Thoracic aorta (tissue), 2 donors: ENCODE measurements around the gene PIEZO2. TPM values are rescaled to one million over a fixed set of nuclear protein-coding genes. Genes with fewer than 3 reads are reported as not detected.

Experiments used
- ATAC-seq: fragments of 150-250 bp; one replicate; pipeline ENCODE4 v1.8.0; 2017; ENCODE audit warnings: low read depth; ENCODE audit not compliant: insufficient number of reproducible peaks, low FRiP score
- DNase-seq: peaks from one replicate; pipeline ENCODE4 v3.0.0-alpha.2; 2020; ENCODE audit warnings: low spot score
- H3K27ac ChIP-seq, 2 donors: fragments of 200-600 bp; sonication (generic); 1 replicate in 1 of 2; 2 replicates in 1 of 2; pipeline ENCODE4 v1.5.1; 2016; ENCODE audit warnings: mild to moderate bottlenecking in 2 of 2, moderate library complexity in 2 of 2
- H3K27me3 ChIP-seq: fragments of 200-600 bp; sonication (generic); replicated peaks from 2 replicates; pipeline ENCODE4 v1.6.0; 2016; ENCODE audit warnings: mild to moderate bottlenecking; ENCODE audit not compliant: insufficient read depth
- H3K36me3 ChIP-seq: fragments of 200-600 bp; sonication (generic); one replicate; pipeline ENCODE4 v1.5.1; 2016
- H3K4me1 ChIP-seq, 2 donors: fragments of 200-600 bp; sonication (generic); 1 replicate in 1 of 2; 2 replicates in 1 of 2; pipeline versions ENCODE4 v1.5.1 to v1.6.0; 2016; ENCODE audit warnings: low read depth in 2 of 2, mild to moderate bottlenecking in 1 of 2; ENCODE audit not compliant: control insufficient read depth in 1 of 2
- H3K4me3 ChIP-seq: fragments of 200-600 bp; sonication (generic); 2 replicates; pipeline ENCODE4 v1.5.1; 2016; ENCODE audit warnings: mild to moderate bottlenecking
- H3K9me3 ChIP-seq: fragments of 200-600 bp; sonication (generic); 2 replicates; pipeline ENCODE4 v1.5.1; 2016
- total RNA-seq, 2 donors: library from RNA; depleted of rRNA; stranded (reverse); fragments of >200 nt; gene quantifications; one replicate each; pipeline versions ENCODE4 v1.1.0 to v1.2.3, GENCODE V29; 2016
- TF ChIP-seq, protein P1 (sequence below): fragments of 200-600 bp; sonication (generic); IDR thresholded peaks from one replicate; pipeline ENCODE4 v1.5.1; 2019; ENCODE audit warnings: antibody characterized with exemption

Gene PIEZO2
- total RNA-seq, 2 donors from 2014 or later = 8.3 to 10.3 TPM

DNA sequence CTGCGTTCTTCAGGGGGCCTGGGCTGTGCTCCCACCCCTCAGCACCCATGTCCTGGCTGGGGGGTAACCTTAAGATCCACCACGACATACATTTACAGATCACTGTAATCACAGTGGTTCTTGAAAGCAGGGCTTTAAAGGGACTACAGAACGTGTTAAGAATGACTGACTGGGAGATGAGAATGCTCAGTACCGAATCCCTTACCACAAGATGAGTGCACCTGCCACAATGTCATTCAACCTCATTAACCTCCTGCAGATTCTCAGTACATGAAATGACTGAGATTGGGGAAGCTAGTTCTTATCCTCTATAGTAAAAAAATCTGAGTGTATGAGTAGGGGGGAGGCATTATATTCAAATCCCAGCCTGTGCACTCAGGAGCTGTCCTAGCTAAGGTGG is 10.5 kb upstream of the PIEZO2 start:
- Histone ChIP-seq H3K27me3 (no peaks in the 10 kb centered on the region), H3K4me3 (no peak overlapping the region), H3K4me1 (peaks cover 0 to 13% of the 10 kb centered on the region in 2 donors), H3K36me3 (no peaks in the 10 kb centered on the region), H3K9me3 (no peaks in the 10 kb centered on the region), H3K27ac (no peak overlapping the region)
- TF ChIP-seq, protein P1, sequence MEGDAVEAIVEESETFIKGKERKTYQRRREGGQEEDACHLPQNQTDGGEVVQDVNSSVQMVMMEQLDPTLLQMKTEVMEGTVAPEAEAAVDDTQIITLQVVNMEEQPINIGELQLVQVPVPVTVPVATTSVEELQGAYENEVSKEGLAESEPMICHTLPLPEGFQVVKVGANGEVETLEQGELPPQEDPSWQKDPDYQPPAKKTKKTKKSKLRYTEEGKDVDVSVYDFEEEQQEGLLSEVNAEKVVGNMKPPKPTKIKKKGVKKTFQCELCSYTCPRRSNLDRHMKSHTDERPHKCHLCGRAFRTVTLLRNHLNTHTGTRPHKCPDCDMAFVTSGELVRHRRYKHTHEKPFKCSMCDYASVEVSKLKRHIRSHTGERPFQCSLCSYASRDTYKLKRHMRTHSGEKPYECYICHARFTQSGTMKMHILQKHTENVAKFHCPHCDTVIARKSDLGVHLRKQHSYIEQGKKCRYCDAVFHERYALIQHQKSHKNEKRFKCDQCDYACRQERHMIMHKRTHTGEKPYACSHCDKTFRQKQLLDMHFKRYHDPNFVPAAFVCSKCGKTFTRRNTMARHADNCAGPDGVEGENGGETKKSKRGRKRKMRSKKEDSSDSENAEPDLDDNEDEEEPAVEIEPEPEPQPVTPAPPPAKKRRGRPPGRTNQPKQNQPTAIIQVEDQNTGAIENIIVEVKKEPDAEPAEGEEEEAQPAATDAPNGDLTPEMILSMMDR = no peak
- ATAC-seq (no peak), DNase-seq (no peak)

DNA sequence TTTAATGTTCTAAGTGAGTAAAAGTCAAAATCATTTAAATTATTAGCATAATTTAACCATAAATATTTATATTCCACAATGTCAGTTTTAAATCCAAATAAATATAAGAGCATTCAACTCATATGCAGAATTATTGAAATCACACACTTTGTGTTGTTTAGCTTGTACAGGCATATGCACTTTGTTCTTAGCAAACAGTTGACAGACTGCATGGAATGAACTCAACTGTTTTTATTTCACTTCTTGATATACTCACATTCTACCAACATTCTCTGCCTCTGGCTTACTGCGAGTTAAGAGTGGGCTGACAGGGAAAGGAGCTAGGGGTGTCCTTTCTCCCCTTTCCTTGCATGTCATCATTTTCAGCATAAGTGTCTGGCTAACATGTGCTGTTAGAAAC is 7.6 kb upstream of the PIEZO2 start:
- no peaks in the 10 kb centered on the region for H3K27me3 ChIP-seq

DNA sequence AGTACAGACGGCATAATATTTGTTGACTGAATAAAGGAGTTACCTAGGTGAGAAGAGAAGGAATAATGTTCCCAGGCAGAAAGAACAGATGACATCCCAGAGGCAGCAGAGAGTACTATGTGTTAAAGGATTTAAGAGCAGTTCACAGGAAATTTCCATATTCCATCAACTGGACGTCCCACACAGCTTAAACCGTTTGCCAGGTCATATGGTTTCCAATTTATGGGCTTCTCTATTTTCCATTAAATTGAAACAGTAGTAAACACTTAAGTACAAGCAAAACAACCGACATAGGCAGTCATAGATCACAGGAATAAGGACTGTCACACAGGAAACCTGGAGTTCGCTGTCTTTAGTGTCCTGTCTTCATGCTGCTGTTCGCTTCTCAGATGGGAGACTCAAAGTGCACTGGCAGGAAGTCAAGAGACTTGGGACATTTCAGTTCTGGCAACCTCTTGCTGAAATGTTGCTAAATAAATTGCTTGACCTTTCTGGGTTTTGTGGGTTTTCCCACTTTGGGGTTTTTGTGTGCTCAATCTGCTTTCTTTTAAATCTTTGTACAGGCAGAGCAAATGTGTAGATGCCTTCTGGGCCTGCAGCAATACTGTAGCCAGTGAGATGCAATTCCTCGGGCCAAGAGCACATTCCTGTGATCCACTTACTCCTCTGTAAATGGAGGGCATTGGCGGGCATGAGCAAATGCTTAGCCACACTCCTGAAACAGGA is 5.8 kb upstream of the PIEZO2 start:
- TF ChIP-seq, protein P1 = no peak
- H3K9me3 ChIP-seq = no peaks in the 10 kb centered on the region

More for the DNA sequence above, 7.6 kb upstream of the PIEZO2 start:
- ATAC-seq (no peak), DNase-seq (no peak)
- H3K36me3 ChIP-seq = no peaks in the 10 kb centered on the region
- H3K4me3 ChIP-seq = no peak overlapping the region
- no peaks in the 10 kb centered on the region for H3K9me3 ChIP-seq
- H3K27ac ChIP-seq = no peak overlapping the region
- H3K4me1 ChIP-seq = peaks cover 0 to 8% of the 10 kb centered on the region in 2 donors
- TF ChIP-seq, protein P1 = no peak

DNA sequence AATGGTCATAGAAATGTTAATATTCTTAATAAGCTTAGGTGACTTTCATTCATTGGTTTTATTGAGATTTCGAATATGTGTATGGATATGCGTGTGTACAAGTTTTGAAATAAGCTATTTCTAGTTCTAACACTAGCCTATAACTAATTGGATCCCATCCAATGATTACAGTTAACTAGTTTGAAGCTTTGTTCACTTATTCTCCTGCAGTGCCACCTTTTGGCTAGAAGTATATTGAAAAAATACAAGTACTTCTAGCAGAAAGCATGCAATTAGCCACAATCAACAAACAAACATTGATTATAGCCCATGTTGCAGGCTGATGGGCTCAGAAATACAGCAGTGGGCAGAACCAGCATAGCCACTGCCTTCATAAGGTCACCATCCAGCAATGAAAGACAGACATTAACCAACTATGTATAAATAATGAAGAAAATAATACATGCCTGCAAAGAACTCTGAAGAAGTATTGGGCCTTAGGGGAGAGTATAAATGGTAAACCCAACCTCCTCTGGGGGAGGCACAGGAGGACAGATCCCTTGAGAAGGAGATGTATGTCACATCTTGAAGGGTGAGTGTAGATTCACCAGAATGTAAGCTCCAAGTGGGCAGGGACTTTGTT is 5.1 kb upstream of the PIEZO2 start:
- DNase-seq (no peak), ATAC-seq (no peak)
- Histone ChIP-seq H3K27me3 (no peaks in the 10 kb centered on the region), H3K4me1 (peaks cover 0 to 8% of the 10 kb centered on the region in 2 donors), H3K36me3 (no peaks in the 10 kb centered on the region), H3K27ac (no peak overlapping the region), H3K4me3 (no peak overlapping the region), H3K9me3 (no peaks in the 10 kb centered on the region)
- TF ChIP-seq, protein P1 = peak; percentile 46

More for the DNA sequence above, 5.8 kb upstream of the PIEZO2 start:
- no peak for ATAC-seq
- H3K27me3 ChIP-seq = no peaks in the 10 kb centered on the region
- H3K4me1 ChIP-seq = peaks cover 0 to 8% of the 10 kb centered on the region in 2 donors
- no peak for DNase-seq
- no peak overlapping the region for H3K27ac ChIP-seq
- H3K36me3 ChIP-seq = no peaks in the 10 kb centered on the region
- H3K4me3 ChIP-seq = no peak overlapping the region

DNA sequence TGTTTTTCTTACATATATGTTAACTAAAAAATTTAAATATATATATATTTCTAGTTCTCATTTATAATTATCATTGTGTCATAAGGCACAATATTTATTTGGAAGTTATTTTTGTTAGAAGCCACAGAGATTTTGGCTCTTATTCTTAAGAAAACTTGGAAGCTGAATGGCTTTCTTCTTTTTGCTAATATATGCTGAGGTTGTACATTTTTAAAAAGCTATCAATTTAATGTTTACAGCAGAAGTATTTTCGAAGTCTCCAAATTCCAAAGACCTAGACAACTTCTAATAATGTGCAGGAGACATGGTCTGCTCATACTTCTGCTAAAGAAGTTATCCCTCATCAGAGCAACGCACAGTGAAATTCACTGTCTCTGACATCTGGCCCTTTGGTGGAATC is 3.7 kb upstream of the PIEZO2 start:
- H3K4me1 ChIP-seq = peaks cover 3 to 19% of the 10 kb centered on the region in 2 donors
- no peaks in the 10 kb centered on the region for H3K36me3 ChIP-seq
- H3K27ac ChIP-seq = no peak overlapping the region
- DNase-seq (no peak), ATAC-seq (no peak)
- H3K4me3 ChIP-seq = no peak overlapping the region
- H3K9me3 ChIP-seq = no peaks in the 10 kb centered on the region
- no peaks in the 10 kb centered on the region for H3K27me3 ChIP-seq
- TF ChIP-seq, protein P1 = no peak
